ENCODE measurements around the gene SLC38A4. TPM values are rescaled to one million over a fixed set of nuclear protein-coding genes. Genes with fewer than 3 reads are reported as not detected.

Gene SLC38A4
- total RNA-seq, 1 experiment from 2014 or later = 1.5 TPM

GRCh38 chr12:46763230-46763629, 62.6 kb downstream of the SLC38A4 start:
- no peak overlapping the region for H3K4me3 Mint-ChIP-seq (ENCODE audit: low read depth, unreplicated experiment)
- DNase-seq = no peak
- intact Hi-C loops (cut with micrococcal nuclease; ENCODE audit: unreplicated experiment) = no loop called here
- no peaks in the 10 kb centered on the region for H3K27me3 Mint-ChIP-seq (ENCODE audit: unreplicated experiment)
- CTCF ChIA-PET = no interaction called here
- H3K27ac Mint-ChIP-seq (ENCODE audit: unreplicated experiment) = no peak overlapping the region
- TF ChIP-seq, protein P1, sequence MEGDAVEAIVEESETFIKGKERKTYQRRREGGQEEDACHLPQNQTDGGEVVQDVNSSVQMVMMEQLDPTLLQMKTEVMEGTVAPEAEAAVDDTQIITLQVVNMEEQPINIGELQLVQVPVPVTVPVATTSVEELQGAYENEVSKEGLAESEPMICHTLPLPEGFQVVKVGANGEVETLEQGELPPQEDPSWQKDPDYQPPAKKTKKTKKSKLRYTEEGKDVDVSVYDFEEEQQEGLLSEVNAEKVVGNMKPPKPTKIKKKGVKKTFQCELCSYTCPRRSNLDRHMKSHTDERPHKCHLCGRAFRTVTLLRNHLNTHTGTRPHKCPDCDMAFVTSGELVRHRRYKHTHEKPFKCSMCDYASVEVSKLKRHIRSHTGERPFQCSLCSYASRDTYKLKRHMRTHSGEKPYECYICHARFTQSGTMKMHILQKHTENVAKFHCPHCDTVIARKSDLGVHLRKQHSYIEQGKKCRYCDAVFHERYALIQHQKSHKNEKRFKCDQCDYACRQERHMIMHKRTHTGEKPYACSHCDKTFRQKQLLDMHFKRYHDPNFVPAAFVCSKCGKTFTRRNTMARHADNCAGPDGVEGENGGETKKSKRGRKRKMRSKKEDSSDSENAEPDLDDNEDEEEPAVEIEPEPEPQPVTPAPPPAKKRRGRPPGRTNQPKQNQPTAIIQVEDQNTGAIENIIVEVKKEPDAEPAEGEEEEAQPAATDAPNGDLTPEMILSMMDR (IDR thresholded peaks at IDR 0.05; ENCODE audit: unreplicated experiment) = no peak
- H3K36me3 Mint-ChIP-seq (ENCODE audit: insufficient read depth, unreplicated experiment) = no peaks in the 10 kb centered on the region
- no TSS peak for BruUV-seq (replicated peaks)
- H3K9me3 Mint-ChIP-seq (ENCODE audit: low read depth, unreplicated experiment) = peaks cover under 1% of the 10 kb centered on the region
- no peaks in the 10 kb centered on the region for H3K4me1 Mint-ChIP-seq (ENCODE audit: low read depth, unreplicated experiment)

GRCh38 chr12:46754550-46754949, 71.2 kb downstream of the SLC38A4 start:
- H3K27ac Mint-ChIP-seq (ENCODE audit: unreplicated experiment) = no peak overlapping the region
- H3K36me3 Mint-ChIP-seq (ENCODE audit: insufficient read depth, unreplicated experiment) = no peaks in the 10 kb centered on the region
- BruUV-seq (replicated peaks) = no TSS peak
- H3K27me3 Mint-ChIP-seq (ENCODE audit: unreplicated experiment) = no peaks in the 10 kb centered on the region
- intact Hi-C loops (cut with micrococcal nuclease; ENCODE audit: unreplicated experiment) = no loop called here
- H3K9me3 Mint-ChIP-seq (ENCODE audit: low read depth, unreplicated experiment) = peaks cover 2% of the 10 kb centered on the region
- no peak for DNase-seq
- H3K4me3 Mint-ChIP-seq (ENCODE audit: low read depth, unreplicated experiment) = no peak overlapping the region
- CTCF ChIA-PET = no interaction called here
- TF ChIP-seq, protein P1 (IDR thresholded peaks at IDR 0.05; ENCODE audit: unreplicated experiment) = no peak
- H3K4me1 Mint-ChIP-seq (ENCODE audit: low read depth, unreplicated experiment) = peaks cover 9% of the 10 kb centered on the region

GRCh38 chr12:46752396-46752795, 73.4 kb downstream of the SLC38A4 start:
- TF ChIP-seq, protein P1 (IDR thresholded peaks at IDR 0.05; ENCODE audit: unreplicated experiment) = no peak
- Mint-ChIP-seq H3K4me3 (ENCODE audit: low read depth, unreplicated experiment) (no peak overlapping the region), H3K27me3 (ENCODE audit: unreplicated experiment) (no peaks in the 10 kb centered on the region), H3K36me3 (ENCODE audit: insufficient read depth, unreplicated experiment) (no peaks in the 10 kb centered on the region), H3K9me3 (ENCODE audit: low read depth, unreplicated experiment) (no peaks in the 10 kb centered on the region), H3K27ac (ENCODE audit: unreplicated experiment) (no peak overlapping the region), H3K4me1 (ENCODE audit: low read depth, unreplicated experiment) (peaks cover 9% of the 10 kb centered on the region)
- DNase-seq = no peak
- CTCF ChIA-PET = interaction anchor here (0.6 kb wide), 1 partner anchor 481 kb away, joined by 3 read pairs; no protein-coding TSS in a partner anchor
- no TSS peak for BruUV-seq (replicated peaks)
- intact Hi-C loops (cut with micrococcal nuclease; ENCODE audit: unreplicated experiment) = no loop called here

GRCh38 chr12:46751173-46751572, 74.6 kb downstream of the SLC38A4 start:
- TF ChIP-seq, protein P1 (IDR thresholded peaks at IDR 0.05; ENCODE audit: unreplicated experiment) = no peak
- no TSS peak for BruUV-seq (replicated peaks)
- peaks cover 9% of the 10 kb centered on the region for H3K4me1 Mint-ChIP-seq (ENCODE audit: low read depth, unreplicated experiment)
- no peaks in the 10 kb centered on the region for H3K36me3 Mint-ChIP-seq (ENCODE audit: insufficient read depth, unreplicated experiment)
- DNase-seq = no peak
- CTCF ChIA-PET = no interaction called here
- H3K4me3 Mint-ChIP-seq (ENCODE audit: low read depth, unreplicated experiment) = no peak overlapping the region
- H3K27ac Mint-ChIP-seq (ENCODE audit: unreplicated experiment) = no peak overlapping the region
- H3K27me3 Mint-ChIP-seq (ENCODE audit: unreplicated experiment) = no peaks in the 10 kb centered on the region
- intact Hi-C loops (cut with micrococcal nuclease; ENCODE audit: unreplicated experiment) = no loop called here
- H3K9me3 Mint-ChIP-seq (ENCODE audit: low read depth, unreplicated experiment) = no peaks in the 10 kb centered on the region
